KMS-11 (cell line): Measurements from ENCODE around the gene NUTF2.

Experiments used
- H2AFZ ChIP-seq: fragments of 200-600 bp; sonication (generic); 2 replicates; pipeline ENCODE4 v1.6.1; 2016; ENCODE audit warnings: antibody characterized with exemption, mixed run types, low read depth
- H3K27ac ChIP-seq: fragments of 200-600 bp; sonication (generic); 2 replicates; pipeline ENCODE4 v1.6.1; 2016; ENCODE audit warnings: mild to moderate bottlenecking, mixed run types
- H3K27me3 ChIP-seq: fragments of 200-600 bp; sonication (generic); 2 replicates; pipeline ENCODE4 v1.6.1; 2017; ENCODE audit warnings: mild to moderate bottlenecking, low read depth, mixed run types, moderate library complexity; ENCODE audit not compliant: insufficient read depth
- H3K36me3 ChIP-seq: fragments of 200-600 bp; sonication (generic); 2 replicates; pipeline ENCODE4 v1.6.1; 2017; ENCODE audit warnings: mild to moderate bottlenecking, mixed run types; ENCODE audit not compliant: insufficient read depth
- H3K4me1 ChIP-seq: fragments of 200-600 bp; sonication (generic); 2 replicates; pipeline ENCODE4 v1.6.1; 2016; ENCODE audit warnings: mild to moderate bottlenecking, low read depth, mixed run types; ENCODE audit not compliant: poor library complexity, severe bottlenecking
- H3K4me2 ChIP-seq: fragments of 200-600 bp; sonication (generic); 2 replicates; pipeline ENCODE4 v1.7.0; 2016; ENCODE audit warnings: mild to moderate bottlenecking, mixed run types
- H3K4me3 ChIP-seq: fragments of 200-600 bp; sonication (generic); IDR thresholded peaks from 2 replicates; pipeline ENCODE4 v1.6.1; 2017; ENCODE audit warnings: low read depth, low read length, mixed read lengths; ENCODE audit not compliant: insufficient read depth
- H3K79me2 ChIP-seq: fragments of 200-600 bp; sonication (generic); 2 replicates; pipeline ENCODE4 v1.6.1; 2016; ENCODE audit warnings: low read depth, mixed run types; ENCODE audit not compliant: insufficient read depth
- H3K9ac ChIP-seq: fragments of 200-600 bp; sonication (generic); 2 replicates; pipeline ENCODE4 v1.6.1; 2016; ENCODE audit warnings: mild to moderate bottlenecking, mixed run types
- H4K20me1 ChIP-seq: fragments of 200-600 bp; sonication (generic); 2 replicates; pipeline ENCODE4 v1.6.1; 2016; ENCODE audit warnings: mild to moderate bottlenecking, mixed run types; ENCODE audit not compliant: insufficient read depth
- CTCF ChIP-seq: fragments of 200-600 bp; sonication (generic); conservative IDR thresholded peaks from 2 replicates; pipeline ENCODE4 v1.6.1; 2017; ENCODE audit warnings: low read depth, mild to moderate bottlenecking, antibody characterized with exemption, low read length, moderate library complexity, mixed read lengths

NUTF2 gene

GRCh38 chr16:67878846-67879245, 32.1 kb downstream of the NUTF2 start:
- Histone ChIP-seq H3K4me2 (no peak overlapping the region), H3K9ac (no peak overlapping the region), H4K20me1 (no peaks in the 10 kb centered on the region), H3K4me1 (peaks cover 18% of the 10 kb centered on the region), H3K27ac (no peak overlapping the region), H3K36me3 (peaks cover 18% of the 10 kb centered on the region; the same call in 1 of the 2 replicates), H3K79me2 (peaks cover 22% of the 10 kb centered on the region), H3K27me3 (no peaks in the 10 kb centered on the region), H2AFZ (no peak overlapping the region), H3K4me3 (no peak overlapping the region)
- TF ChIP-seq CTCF: no peak

GRCh38 chr16:67879462-67879861, 32.7 kb downstream of the NUTF2 start:
- peaks cover 18% of the 10 kb centered on the region; the same call in 1 of the 2 replicates for H3K36me3 ChIP-seq
- H3K9ac ChIP-seq: no peak overlapping the region
- no peak overlapping the region for H3K27ac ChIP-seq
- no peak for TF ChIP-seq CTCF
- H3K79me2 ChIP-seq: peaks cover 15% of the 10 kb centered on the region
- H3K27me3 ChIP-seq: no peaks in the 10 kb centered on the region
- H3K4me3 ChIP-seq: no peak overlapping the region
- peaks cover 11% of the 10 kb centered on the region for H3K4me1 ChIP-seq
- H4K20me1 ChIP-seq: no peaks in the 10 kb centered on the region
- no peak overlapping the region for H3K4me2 ChIP-seq
- H2AFZ ChIP-seq: no peak overlapping the region

DNA sequence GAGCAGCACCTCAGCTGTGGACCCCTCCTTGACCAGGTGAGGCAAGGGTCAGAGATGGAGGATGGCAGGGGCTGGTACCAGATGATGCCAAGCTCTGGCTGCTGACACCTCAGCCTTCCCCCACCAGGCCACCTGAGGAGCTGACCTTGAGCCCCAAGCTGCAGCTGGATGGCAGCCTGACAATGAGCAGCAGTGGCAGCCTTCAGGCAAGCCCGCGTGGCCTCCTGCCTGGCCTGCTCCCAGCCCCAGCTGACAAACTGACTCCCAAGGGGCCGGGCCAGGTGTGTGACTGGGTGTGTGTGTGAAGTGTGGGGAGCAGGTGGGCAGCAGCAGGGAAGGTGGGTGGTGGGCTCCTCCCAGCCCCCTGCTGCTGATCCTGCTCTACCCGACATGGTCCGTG, 33.2 kb downstream of the NUTF2 start:
- no peak overlapping the region for H3K4me3 ChIP-seq
- H4K20me1 ChIP-seq: no peaks in the 10 kb centered on the region
- no peak overlapping the region for H3K9ac ChIP-seq
- no peaks in the 10 kb centered on the region for H3K27me3 ChIP-seq
- H3K27ac ChIP-seq: no peak overlapping the region
- H3K4me1 ChIP-seq: peaks cover 7% of the 10 kb centered on the region
- peaks cover 11% of the 10 kb centered on the region; the same call in 1 of the 2 replicates for H3K79me2 ChIP-seq
- peaks cover 18% of the 10 kb centered on the region; the same call in 1 of the 2 replicates for H3K36me3 ChIP-seq
- H2AFZ ChIP-seq: no peak overlapping the region
- no peak overlapping the region for H3K4me2 ChIP-seq
- TF ChIP-seq CTCF: no peak

DNA sequence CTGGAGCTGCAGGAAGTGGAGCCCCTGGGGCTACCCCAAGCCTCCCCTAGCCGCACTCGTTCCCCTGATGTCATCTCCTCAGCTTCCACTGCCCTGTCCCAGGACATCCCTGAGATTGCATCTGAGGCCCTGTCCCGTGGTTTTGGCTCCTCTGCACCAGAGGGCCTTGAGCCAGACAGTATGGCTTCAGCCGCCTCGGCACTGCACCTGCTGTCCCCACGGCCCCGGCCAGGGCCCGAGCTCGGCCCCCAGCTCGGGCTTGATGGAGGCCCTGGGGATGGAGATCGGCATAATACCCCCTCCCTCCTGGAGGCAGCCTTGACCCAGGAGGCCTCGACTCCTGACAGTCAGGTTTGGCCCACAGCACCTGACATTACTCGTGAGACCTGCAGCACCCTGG, 33.9 kb downstream of the NUTF2 start:
- Histone ChIP-seq H3K27ac (no peak overlapping the region), H3K27me3 (no peaks in the 10 kb centered on the region), H4K20me1 (no peaks in the 10 kb centered on the region), H3K36me3 (peaks cover 18% of the 10 kb centered on the region; the same call in 1 of the 2 replicates), H3K79me2 (peaks cover 4% of the 10 kb centered on the region; the same call in 1 of the 2 replicates), H3K4me3 (no peak overlapping the region), H3K4me1 (peaks cover under 1% of the 10 kb centered on the region), H2AFZ (no peak overlapping the region), H3K9ac (no peak overlapping the region), H3K4me2 (no peak overlapping the region)
- no peak for TF ChIP-seq CTCF
